Trophoblast cell (in vitro differentiated cells and primary cell): ENCODE data around the gene XIRP2.

Experiments used
- DNase-seq, 2 donors: peaks; one replicate each; pipeline ENCODE4 v3.0.0-alpha.2; 2016
- H2AFZ ChIP-seq: 2 replicates; pipeline ENCODE4 v1.6.1; 2013; ENCODE audit warnings: low read length, moderate library complexity, mild to moderate bottlenecking; ENCODE audit not compliant: insufficient read depth, poor library complexity
- H2AK5ac ChIP-seq: 2 replicates; pipeline ENCODE4 v1.6.1; 2013; ENCODE audit warnings: mild to moderate bottlenecking, low read length
- H2BK120ac ChIP-seq: 2 replicates; pipeline ENCODE4 v1.6.1; 2013; ENCODE audit warnings: low read length, mild to moderate bottlenecking, moderate library complexity; ENCODE audit not compliant: insufficient read depth, poor library complexity
- H2BK12ac ChIP-seq: 2 replicates; pipeline ENCODE4 v1.6.1; 2013; ENCODE audit warnings: mild to moderate bottlenecking, low read length, moderate library complexity
- H2BK5ac ChIP-seq: 2 replicates; pipeline ENCODE4 v1.6.1; 2013; ENCODE audit warnings: low read length, low read depth, moderate library complexity, mild to moderate bottlenecking; ENCODE audit not compliant: poor library complexity
- H3K14ac ChIP-seq: 2 replicates; pipeline ENCODE4 v1.6.1; 2013; ENCODE audit warnings: mild to moderate bottlenecking, low read length
- H3K18ac ChIP-seq: 2 replicates; pipeline ENCODE4 v1.6.1; 2013; ENCODE audit warnings: mild to moderate bottlenecking, low read length
- H3K23ac ChIP-seq: 2 replicates; pipeline ENCODE4 v1.6.1; 2013; ENCODE audit warnings: low read length
- H3K27ac ChIP-seq: 2 replicates; pipeline ENCODE4 v1.5.1; 2013; ENCODE audit warnings: low read depth, mild to moderate bottlenecking, inconsistent platforms, low read length, moderate library complexity
- H3K27me3 ChIP-seq: 2 replicates; pipeline ENCODE4 v1.6.1; 2013; ENCODE audit warnings: inconsistent platforms, mild to moderate bottlenecking, low read length, moderate library complexity; ENCODE audit not compliant: insufficient read depth
- H3K36me3 ChIP-seq, 2 experiments: 1 replicate in 1 of 2; 2 replicates in 1 of 2; pipeline ENCODE4 v1.6.1; 2013; ENCODE audit warnings: low read length in 2 of 2, mild to moderate bottlenecking in 2 of 2, moderate library complexity in 1 of 2; ENCODE audit not compliant: insufficient read depth in 2 of 2, control insufficient read depth in 1 of 2
- H3K4ac ChIP-seq: 2 replicates; pipeline ENCODE4 v1.6.1; 2013; ENCODE audit warnings: low read depth, mild to moderate bottlenecking, low read length, moderate library complexity
- H3K4me1 ChIP-seq, 2 experiments: 1 replicate in 1 of 2; 2 replicates in 1 of 2; pipeline ENCODE4 v1.6.1; 2013; ENCODE audit warnings: low read length in 2 of 2, mild to moderate bottlenecking in 2 of 2, moderate library complexity in 1 of 2; ENCODE audit not compliant: insufficient read depth in 2 of 2, control insufficient read depth in 1 of 2
- H3K4me2 ChIP-seq: 2 replicates; pipeline ENCODE4 v1.6.1; 2013; ENCODE audit warnings: inconsistent platforms, mild to moderate bottlenecking, low read length, moderate library complexity
- H3K4me3 ChIP-seq: 2 replicates; pipeline ENCODE4 v1.5.1; 2013; ENCODE audit warnings: mild to moderate bottlenecking, low read depth, low read length, inconsistent platforms
- H3K79me1 ChIP-seq: one replicate; pipeline ENCODE4 v1.6.1; 2013; ENCODE audit warnings: low read length
- H3K79me2 ChIP-seq: 2 replicates; pipeline ENCODE4 v1.6.1; 2013; ENCODE audit warnings: low read length, mild to moderate bottlenecking; ENCODE audit not compliant: control insufficient read depth, insufficient read depth, poor library complexity
- H3K9ac ChIP-seq: 2 replicates; pipeline ENCODE4 v1.6.1; 2013; ENCODE audit warnings: mild to moderate bottlenecking, low read length
- H3K9me3 ChIP-seq: 2 replicates; pipeline ENCODE4 v1.6.1; 2013; ENCODE audit warnings: low read depth, mild to moderate bottlenecking, control low read depth, inconsistent platforms, low read length; ENCODE audit not compliant: insufficient read depth
- H4K12ac ChIP-seq: 2 replicates; pipeline ENCODE4 v1.6.1; 2013; ENCODE audit warnings: low read depth, mild to moderate bottlenecking, low read length, moderate library complexity
- H4K8ac ChIP-seq: 2 replicates; pipeline ENCODE4 v1.6.1; 2013; ENCODE audit warnings: low read depth, mild to moderate bottlenecking, low read length, moderate library complexity
- H4K91ac ChIP-seq: one replicate; pipeline ENCODE4 v1.6.1; 2013; ENCODE audit warnings: low read depth, mild to moderate bottlenecking, low read length, moderate library complexity
- WGBS: extraction: QIAGEN DNeasy Blood & Tissue Kit; methylation state at CpG from one replicate; pipeline ENCODE4 v1.1.7; 2013; ENCODE audit warnings: missing lambda C conversion rate; ENCODE audit not compliant: insufficient read length, insufficient coverage; ENCODE audit errors: extremely low coverage; 5-methylcytosine and 5-hydroxymethylcytosine counted together

XIRP2 gene

DNA sequence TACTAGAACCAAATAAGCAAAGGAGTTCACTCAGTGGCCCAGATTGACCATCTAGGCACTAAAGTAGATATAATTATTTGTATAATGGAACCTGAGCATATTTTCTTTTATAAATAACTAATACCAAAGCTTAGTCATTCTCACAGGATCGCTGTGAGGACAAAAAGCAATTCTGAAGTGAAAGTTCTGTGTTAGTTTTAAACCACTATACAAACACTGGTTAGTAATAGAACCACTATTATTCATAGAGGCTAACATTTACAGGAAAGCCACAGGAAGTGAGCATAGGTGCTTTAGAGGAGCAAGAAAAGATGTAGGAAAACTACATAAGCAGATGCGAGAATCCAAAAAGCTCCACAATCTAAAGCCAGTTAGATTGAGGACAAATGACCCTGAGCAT is 364.7 kb downstream of the XIRP2 start:
- no peak overlapping the region for H3K4me3 ChIP-seq
- H2BK120ac ChIP-seq: no peak overlapping the region
- H3K14ac ChIP-seq: no peak overlapping the region
- no CpG with 5 or more reads among the region's 2 CpGs for WGBS
- no peak overlapping the region for H2AFZ ChIP-seq
- no peak overlapping the region for H3K18ac ChIP-seq
- no peak overlapping the region for H3K4ac ChIP-seq
- no peak for DNase-seq
- no peak overlapping the region for H3K9ac ChIP-seq
- H3K27ac ChIP-seq: no peak overlapping the region
- no peak overlapping the region for H4K12ac ChIP-seq
- no peak overlapping the region for H2BK5ac ChIP-seq
- H3K36me3 ChIP-seq: no peaks in the 10 kb centered on the region
- H2BK12ac ChIP-seq: no peak overlapping the region
- H3K4me2 ChIP-seq: no peak overlapping the region
- no peaks in the 10 kb centered on the region for H3K79me1 ChIP-seq
- no peak overlapping the region for H4K91ac ChIP-seq
- H2AK5ac ChIP-seq: no peak overlapping the region
- H3K23ac ChIP-seq: no peak overlapping the region
- H3K79me2 ChIP-seq: no peaks in the 10 kb centered on the region
- no peaks in the 10 kb centered on the region for H3K9me3 ChIP-seq
- H3K27me3 ChIP-seq: no peaks in the 10 kb centered on the region
- no peak overlapping the region for H4K8ac ChIP-seq
- no peaks in the 10 kb centered on the region for H3K4me1 ChIP-seq

DNA sequence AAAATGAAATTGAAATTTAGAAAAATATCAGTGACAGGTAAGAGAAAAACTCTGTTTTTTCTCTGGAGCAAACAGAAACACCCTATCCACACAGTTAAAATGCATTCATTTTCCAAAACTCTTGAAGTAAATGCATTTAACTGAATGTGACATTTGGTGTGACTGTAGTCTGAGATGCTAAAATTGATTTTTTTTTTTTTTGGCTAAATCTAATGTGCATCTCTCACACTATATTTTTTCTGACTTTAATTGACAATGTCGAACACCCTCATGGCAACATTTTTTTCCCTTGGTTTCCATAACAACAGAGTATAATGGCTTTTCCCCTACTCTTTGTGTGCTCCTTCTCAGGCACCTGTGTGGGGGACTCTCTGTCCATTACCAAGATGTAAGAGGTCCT is 366.4 kb downstream of the XIRP2 start:
- Histone ChIP-seq H2BK5ac (no peak overlapping the region), H3K14ac (no peak overlapping the region), H3K9me3 (no peaks in the 10 kb centered on the region), H3K4me2 (no peak overlapping the region), H3K79me1 (no peaks in the 10 kb centered on the region), H3K4ac (no peak overlapping the region), H2AK5ac (no peak overlapping the region), H4K12ac (no peak overlapping the region), H2BK12ac (no peak overlapping the region), H3K36me3 (no peaks in the 10 kb centered on the region), H4K91ac (no peak overlapping the region), H4K8ac (no peak overlapping the region), H3K23ac (no peak overlapping the region), H3K4me3 (no peak overlapping the region), H3K79me2 (no peaks in the 10 kb centered on the region), H2BK120ac (no peak overlapping the region), H3K4me1 (no peaks in the 10 kb centered on the region), H3K9ac (no peak overlapping the region), H2AFZ (no peak overlapping the region), H3K27me3 (no peaks in the 10 kb centered on the region), H3K27ac (no peak overlapping the region), H3K18ac (no peak overlapping the region)
- no peak for DNase-seq
- no CpG with 5 or more reads among the region's 1 CpG for WGBS

DNA sequence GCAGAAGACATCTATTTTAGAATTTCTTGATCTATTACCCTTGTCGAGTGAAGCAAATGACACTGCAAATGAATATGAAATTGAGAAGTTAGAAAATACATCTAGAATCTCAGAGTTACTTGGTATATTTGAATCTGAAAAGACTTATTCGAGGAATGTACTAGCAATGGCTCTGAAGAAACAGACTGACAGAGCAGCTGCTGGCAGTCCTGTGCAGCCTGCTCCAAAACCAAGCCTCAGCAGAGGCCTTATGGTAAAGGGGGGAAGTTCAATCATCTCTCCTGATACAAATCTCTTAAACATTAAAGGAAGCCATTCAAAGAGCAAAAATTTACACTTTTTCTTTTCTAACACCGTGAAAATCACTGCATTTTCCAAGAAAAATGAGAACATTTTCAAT is 370.4 kb downstream of the XIRP2 start:
- no peak overlapping the region for H2AFZ ChIP-seq
- H3K4me1 ChIP-seq: no peaks in the 10 kb centered on the region
- no peak overlapping the region for H2BK120ac ChIP-seq
- no peak overlapping the region for H3K4me3 ChIP-seq
- no peaks in the 10 kb centered on the region for H3K79me1 ChIP-seq
- H2BK12ac ChIP-seq: no peak overlapping the region
- WGBS: no CpG with 5 or more reads among the region's 3 CpGs
- no peak overlapping the region for H4K8ac ChIP-seq
- H4K91ac ChIP-seq: no peak overlapping the region
- H3K4ac ChIP-seq: no peak overlapping the region
- no peak for DNase-seq
- H2BK5ac ChIP-seq: no peak overlapping the region
- no peaks in the 10 kb centered on the region for H3K27me3 ChIP-seq
- H3K27ac ChIP-seq: no peak overlapping the region
- H3K14ac ChIP-seq: no peak overlapping the region
- no peak overlapping the region for H4K12ac ChIP-seq
- no peaks in the 10 kb centered on the region for H3K79me2 ChIP-seq
- no peak overlapping the region for H3K18ac ChIP-seq
- no peak overlapping the region for H3K23ac ChIP-seq
- no peak overlapping the region for H2AK5ac ChIP-seq
- H3K9me3 ChIP-seq: no peaks in the 10 kb centered on the region
- H3K36me3 ChIP-seq: no peaks in the 10 kb centered on the region
- H3K9ac ChIP-seq: no peak overlapping the region
- H3K4me2 ChIP-seq: no peak overlapping the region

DNA sequence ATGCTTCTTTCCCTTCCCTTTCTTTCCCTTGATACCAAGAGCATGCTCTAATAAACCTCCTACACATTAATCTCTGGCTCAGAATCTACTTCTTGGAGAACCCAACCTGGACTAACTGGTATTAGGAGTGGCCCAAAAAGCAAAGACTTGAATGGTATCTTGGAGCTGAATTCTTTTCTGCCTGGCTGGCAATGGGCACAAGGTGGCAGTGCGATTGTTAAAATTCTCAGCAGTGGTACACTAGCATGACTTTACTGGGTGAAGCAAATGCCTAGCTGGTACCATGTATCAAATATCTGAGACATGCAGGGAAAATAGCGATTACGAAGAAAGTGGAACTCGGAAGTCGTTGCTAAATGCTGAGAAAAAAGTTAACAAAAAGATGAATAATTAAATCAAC is 376.1 kb downstream of the XIRP2 start:
- Histone ChIP-seq H2AK5ac (no peak overlapping the region), H3K9ac (no peak overlapping the region), H3K4ac (no peak overlapping the region), H2BK12ac (no peak overlapping the region), H2BK5ac (no peak overlapping the region), H3K4me3 (no peak overlapping the region), H3K27ac (no peak overlapping the region), H4K12ac (no peak overlapping the region), H3K18ac (no peak overlapping the region), H4K91ac (no peak overlapping the region), H3K14ac (no peak overlapping the region), H3K9me3 (peaks cover 3% of the 10 kb centered on the region), H3K4me2 (no peak overlapping the region), H3K4me1 (no peaks in the 10 kb centered on the region), H2AFZ (no peak overlapping the region), H3K27me3 (no peaks in the 10 kb centered on the region), H3K79me1 (no peaks in the 10 kb centered on the region), H2BK120ac (no peak overlapping the region), H3K23ac (no peak overlapping the region), H4K8ac (no peak overlapping the region), H3K79me2 (no peaks in the 10 kb centered on the region), H3K36me3 (no peaks in the 10 kb centered on the region)
- WGBS: no CpG with 5 or more reads among the region's 5 CpGs
- DNase-seq: no peak
